Measurements from ENCODE around the gene FMNL2.

GRCh38 chr2:152542337-152542994, 207.5 kb downstream of the FMNL2 start:
- TF ChIP-seq CTCF (IDR thresholded peaks at IDR 0.05; ENCODE audit: insufficient read depth, low read length, poor library complexity, severe bottlenecking) (no peak), EZH2phosphoT487 (conservative IDR thresholded peaks at IDR 0.05; ENCODE audit: low read length) (no peak)

Data from SU-DHL-6 (cell line).